Cortex of kidney (tissue), 1 donor: ENCODE measurements around the gene IL17C.

Source experiments
- DNase-seq: peaks from one replicate; lab custom pipeline; 2025; lab: John Stamatoyannopoulos, UW

The IL17C gene

GRCh38 chr16:88685156-88686061 lies 47.0 kb downstream of the IL17C start:
- DNase-seq: no peak

GRCh38 chr16:88686062-88686438 lies 47.7 kb downstream of the IL17C start:
- no peak for DNase-seq

GRCh38 chr16:88686439-88687253 lies 48.3 kb downstream of the IL17C start, which contains the start of gene SNAI3:
TSS of gene SNAI3 (minus strand) at chr16:88686507. CDS start at chr16:88686406, 101 bp downstream.
- DNase-seq: peak; percentile 55

GRCh38 chr16:88687254-88687576 lies 48.8 kb downstream of the IL17C start:
- no peak for DNase-seq

GRCh38 chr16:88687676-88688012 lies 49.3 kb downstream of the IL17C start:
- DNase-seq: no peak

GRCh38 chr16:88688013-88688778 lies 49.8 kb downstream of the IL17C start:
- no peak for DNase-seq
